AG04449 (cell line): Measurements from ENCODE around the gene FBXL13.
"Not testable (repeated sequence)": the region's sequence is repeated elsewhere in the genome, so short reads cannot be mapped to it uniquely, and the experiment has no call there.

ENCODE experiments used
- CTCF ChIA-PET: fragments of 350-600 bp; formaldehyde crosslinking; extraction: SDS; loops from one replicate; lab custom pipeline; 2021; ENCODE audit warnings: antibody characterized with exemption; lab: Yijun Ruan, JAX
- POLR2A ChIA-PET: fragments of 400-600, 350-600 bp; formaldehyde crosslinking; extraction: SDS; loops from one replicate; lab custom pipeline; 2020; ENCODE audit warnings: antibody characterized with exemption, inconsistent platforms; lab: Yijun Ruan, JAX
- DNase-seq: peaks from one replicate; pipeline ENCODE4 v3.0.0-alpha.2; 2010; ENCODE audit warnings: low read depth, low spot score
- H3K4me3 ChIP-seq: 2 replicates; pipeline ENCODE4 v1.5.1; 2011; ENCODE audit warnings: low read depth, mild to moderate bottlenecking, control low read depth, low read length
- TF ChIP-seq, protein P1 (sequence below): IDR thresholded peaks from one replicate; pipeline ENCODE4 v1.5.1; 2011; ENCODE audit warnings: mild to moderate bottlenecking, moderate library complexity, low read length, control low read depth, inconsistent platforms; ENCODE audit not compliant: insufficient read depth; ENCODE audit errors: missing control alignments

The FBXL13 gene

DNA sequence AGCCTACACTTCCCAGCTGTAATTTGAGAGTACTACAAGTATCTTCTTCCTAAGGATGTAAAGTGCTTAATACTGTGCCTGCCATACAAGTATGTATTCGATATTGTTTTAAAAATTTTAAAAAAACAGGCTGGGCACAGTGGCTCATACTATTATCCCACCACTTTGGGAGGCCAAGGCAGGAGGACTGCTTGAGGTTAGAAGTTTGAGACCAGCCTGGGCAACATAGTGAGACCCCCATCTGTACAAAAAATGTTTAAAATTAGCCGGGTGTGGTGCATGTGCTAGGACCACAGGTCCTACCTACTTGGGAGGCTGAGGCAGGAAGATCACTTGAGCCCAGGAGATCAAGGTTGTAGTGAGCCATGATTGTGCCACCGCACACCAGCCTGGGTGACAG lies 8.6 kb upstream of the FBXL13 start:
- CTCF ChIA-PET: no interaction called here

DNA sequence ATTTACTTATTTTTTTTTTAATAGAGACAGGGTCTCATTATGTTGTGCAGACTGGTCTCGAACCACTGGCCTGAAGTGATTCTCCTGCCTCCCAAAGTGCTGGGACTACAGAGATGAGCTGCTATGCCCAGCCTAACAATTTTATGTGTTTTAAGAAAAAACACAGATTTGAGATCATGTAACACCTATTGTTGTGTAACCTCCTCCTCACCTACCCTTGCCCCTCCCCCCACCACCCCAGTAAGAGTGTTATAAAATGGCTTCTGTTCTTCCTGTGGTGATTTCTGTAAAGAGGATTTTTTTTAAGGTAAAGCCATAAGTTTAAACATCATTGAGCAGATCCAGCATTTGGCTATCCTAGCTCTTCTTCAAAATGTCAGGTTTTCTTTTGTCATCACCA lies 7.9 kb upstream of the FBXL13 start:
- POLR2A ChIA-PET: no interaction called here
- TF ChIP-seq, protein P1, sequence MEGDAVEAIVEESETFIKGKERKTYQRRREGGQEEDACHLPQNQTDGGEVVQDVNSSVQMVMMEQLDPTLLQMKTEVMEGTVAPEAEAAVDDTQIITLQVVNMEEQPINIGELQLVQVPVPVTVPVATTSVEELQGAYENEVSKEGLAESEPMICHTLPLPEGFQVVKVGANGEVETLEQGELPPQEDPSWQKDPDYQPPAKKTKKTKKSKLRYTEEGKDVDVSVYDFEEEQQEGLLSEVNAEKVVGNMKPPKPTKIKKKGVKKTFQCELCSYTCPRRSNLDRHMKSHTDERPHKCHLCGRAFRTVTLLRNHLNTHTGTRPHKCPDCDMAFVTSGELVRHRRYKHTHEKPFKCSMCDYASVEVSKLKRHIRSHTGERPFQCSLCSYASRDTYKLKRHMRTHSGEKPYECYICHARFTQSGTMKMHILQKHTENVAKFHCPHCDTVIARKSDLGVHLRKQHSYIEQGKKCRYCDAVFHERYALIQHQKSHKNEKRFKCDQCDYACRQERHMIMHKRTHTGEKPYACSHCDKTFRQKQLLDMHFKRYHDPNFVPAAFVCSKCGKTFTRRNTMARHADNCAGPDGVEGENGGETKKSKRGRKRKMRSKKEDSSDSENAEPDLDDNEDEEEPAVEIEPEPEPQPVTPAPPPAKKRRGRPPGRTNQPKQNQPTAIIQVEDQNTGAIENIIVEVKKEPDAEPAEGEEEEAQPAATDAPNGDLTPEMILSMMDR: no peak
- DNase-seq: no peak
- H3K4me3 ChIP-seq: no peak overlapping the region
- CTCF ChIA-PET: no interaction called here

More for the DNA sequence above, 8.6 kb upstream of the FBXL13 start:
- TF ChIP-seq, protein P1: no peak
- H3K4me3 ChIP-seq: no peak overlapping the region
- no peak for DNase-seq
- POLR2A ChIA-PET: no interaction called here

DNA sequence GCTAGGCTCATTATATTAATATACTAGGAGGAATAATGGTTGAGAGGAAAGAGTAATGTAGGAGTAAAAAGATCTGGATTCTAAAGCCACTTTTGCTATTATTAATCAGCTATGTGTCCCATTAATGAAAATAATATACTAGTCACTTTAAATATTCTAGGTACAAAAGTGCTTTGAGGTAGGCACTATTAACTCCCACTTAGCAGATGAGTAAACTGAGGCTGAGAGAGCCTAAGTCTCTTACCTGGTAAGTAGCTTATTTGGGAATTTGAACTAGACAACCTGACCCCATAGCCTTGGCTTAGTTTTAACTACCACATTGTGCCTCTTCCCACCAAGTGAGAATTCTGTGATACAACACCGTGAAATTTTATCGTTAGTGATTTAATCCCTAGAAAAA lies 6.3 kb upstream of the FBXL13 start:
- no peak overlapping the region for H3K4me3 ChIP-seq
- TF ChIP-seq, protein P1: no peak
- DNase-seq: no peak
- POLR2A ChIA-PET: no interaction called here
- CTCF ChIA-PET: interaction anchor here (0.8 to 2.9 kb wide), 3 partner anchors 14 to 19 kb away, joined by 3 to 8 read pairs (median 7); no protein-coding TSS in a partner anchor

DNA sequence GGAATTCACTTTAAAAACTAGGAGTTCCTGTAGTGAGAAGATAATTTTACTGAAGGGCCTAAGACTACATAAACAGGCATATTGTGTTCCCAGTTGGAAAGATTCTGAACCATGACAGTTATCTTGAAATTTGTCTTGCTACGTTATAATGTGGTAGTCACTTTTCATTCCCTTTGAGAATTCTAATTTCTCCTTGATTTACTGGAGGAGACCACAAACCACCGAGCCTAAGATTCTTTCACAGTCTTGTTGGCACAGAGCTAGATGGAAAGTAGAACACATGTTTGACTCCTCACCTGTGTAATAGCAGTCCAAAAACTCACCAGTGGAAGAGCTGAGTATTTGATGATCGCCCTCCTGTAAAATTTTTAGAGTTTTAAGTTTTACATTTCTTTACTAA lies 5.2 kb upstream of the FBXL13 start:
- ChIA-PET CTCF (interaction anchor here (0.6 to 2.9 kb wide), 3 partner anchors 9 to 18 kb away, joined by 3 to 8 read pairs (median 7); no protein-coding TSS in a partner anchor), POLR2A (no interaction called here)
- H3K4me3 ChIP-seq: no peak overlapping the region
- DNase-seq: no peak
- TF ChIP-seq, protein P1: no peak

DNA sequence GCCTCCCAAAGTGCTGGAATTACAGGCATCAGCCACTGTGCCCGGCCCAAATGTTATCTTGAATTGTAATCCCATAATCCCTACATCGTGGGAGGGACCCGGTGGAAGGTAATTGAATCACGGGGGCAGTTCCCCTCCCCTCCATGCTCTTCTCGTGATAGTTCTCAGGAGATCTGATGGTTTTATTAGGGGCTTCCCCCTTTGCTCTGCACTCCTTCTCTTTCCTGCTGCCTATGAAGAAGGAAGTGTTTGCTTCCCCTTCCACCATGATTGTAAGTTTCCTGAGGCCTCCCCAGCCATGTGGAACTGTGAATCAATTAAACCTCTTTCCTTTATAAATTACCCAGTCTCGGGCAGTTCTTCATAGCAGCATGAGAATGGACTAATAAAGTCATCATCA lies 3.6 kb upstream of the FBXL13 start:
- DNase-seq, H3K4me3 ChIP-seq, POLR2A ChIA-PET, CTCF ChIA-PET: not testable (repeated sequence)

DNA sequence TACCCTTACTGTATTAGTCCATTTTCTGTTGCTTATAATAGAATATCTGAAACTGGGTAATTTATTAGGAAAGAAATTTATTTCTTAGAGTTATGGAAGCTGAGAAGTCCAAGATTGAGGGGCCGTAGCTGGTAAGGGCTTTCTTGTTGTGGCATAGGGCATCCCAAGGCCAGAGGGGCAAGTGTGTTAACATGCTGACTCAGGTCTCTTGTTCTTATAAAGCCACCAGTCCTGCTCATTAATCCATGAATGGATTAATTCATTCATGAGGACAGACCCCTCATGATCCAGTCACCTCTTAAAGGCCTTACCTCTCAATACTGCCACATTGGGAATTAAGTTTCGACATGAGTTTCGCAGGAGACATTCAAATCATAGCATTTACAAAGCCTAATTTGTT lies 2.7 kb upstream of the FBXL13 start:
- DNase-seq: no peak
- ChIA-PET POLR2A (no interaction called here), CTCF (no interaction called here)
- TF ChIP-seq, protein P1: no peak
- no peak overlapping the region for H3K4me3 ChIP-seq

DNA sequence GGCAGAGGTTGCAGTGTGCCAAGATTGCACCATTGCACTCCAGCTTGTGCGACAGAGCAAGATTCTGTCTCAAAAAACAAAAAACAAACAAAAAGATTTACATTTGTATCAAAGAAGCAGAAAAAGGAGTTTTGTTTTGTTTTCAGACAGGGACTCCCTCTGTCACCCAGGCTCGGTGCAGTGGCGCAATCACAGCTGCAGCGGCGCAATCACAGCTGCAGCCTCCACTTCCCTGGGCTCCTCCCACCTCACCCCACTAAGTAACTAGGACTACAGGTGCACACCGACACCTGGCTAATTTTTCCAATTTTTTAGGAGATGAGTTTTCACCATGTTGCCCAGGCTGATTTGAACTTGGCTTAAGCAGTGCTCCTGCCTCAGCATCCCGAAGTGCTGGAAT lies 2.2 kb upstream of the FBXL13 start:
- no peak overlapping the region for H3K4me3 ChIP-seq
- TF ChIP-seq, protein P1: no peak
- no peak for DNase-seq
- POLR2A ChIA-PET: no interaction called here
- CTCF ChIA-PET: interaction anchor here (1.2 kb wide), 1 partner anchor 14 kb away, joined by 5 read pairs; no protein-coding TSS in a partner anchor
